ENCODE data around the gene ZG16. TPM values are rescaled to one million over a fixed set of nuclear protein-coding genes. Genes with fewer than 3 reads are reported as not detected.
"Not testable (repeated sequence)": the region's sequence is repeated elsewhere in the genome, so short reads cannot be mapped to it uniquely, and the experiment has no call there.

The ZG16 gene
- total and polyA plus RNA-seq, 9 donors: 0.05 to 0.13 TPM; not detected in 7

DNA sequence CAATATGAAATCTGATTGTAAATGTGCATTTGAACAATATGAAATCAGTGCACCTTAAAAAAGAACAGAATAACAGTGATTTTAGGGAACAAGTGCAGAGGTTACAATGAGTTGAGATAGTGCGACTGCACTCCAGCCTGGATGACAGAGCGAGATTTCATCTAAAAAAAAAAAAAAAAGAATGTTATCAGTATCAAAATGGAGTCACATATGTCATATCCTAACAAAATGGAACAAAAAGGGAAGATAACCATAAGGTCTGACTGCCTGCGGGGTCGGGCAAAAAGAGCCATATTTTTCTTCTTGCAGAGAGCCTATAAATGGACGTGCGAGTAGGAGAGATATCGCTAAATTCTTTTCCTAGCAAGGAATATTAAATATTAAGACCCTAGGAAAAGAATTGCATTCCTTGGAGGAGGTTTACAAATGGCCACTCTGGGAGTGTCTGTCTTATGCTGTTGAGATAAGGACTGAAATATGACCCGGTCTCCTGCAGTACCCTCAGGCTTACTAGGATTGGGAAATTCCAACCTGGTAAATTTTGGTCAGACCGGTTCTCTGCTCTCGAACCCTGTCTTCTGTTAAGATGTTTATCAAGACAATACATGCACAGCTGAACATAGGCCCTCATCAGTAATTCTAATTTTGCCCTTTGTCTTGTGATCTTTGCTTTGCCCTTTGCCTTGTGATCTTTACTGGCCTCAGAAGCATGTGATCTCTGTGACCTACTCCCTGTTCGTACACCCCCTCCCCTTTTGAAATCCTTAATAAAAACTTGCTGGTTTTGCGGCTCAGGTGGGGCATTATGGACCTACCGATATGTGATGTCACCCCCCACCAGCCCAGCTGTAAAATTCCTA is 5.3 kb downstream of the ZG16 start:
- H3K36me3 ChIP-seq (ENCODE audit: control insufficient read depth, insufficient read depth, low read length); H3K9me3 ChIP-seq (replicated peaks; ENCODE audit: control insufficient read depth, low read depth, low read length); H3K4me3 ChIP-seq (ENCODE audit: low read length); DNase-seq; H3K4me1 ChIP-seq (ENCODE audit: control insufficient read depth, insufficient read depth, low read length); H3K27ac ChIP-seq (ENCODE audit: low read length): not testable (repeated sequence)
- peaks cover 10% of the 10 kb centered on the region for H3K27me3 ChIP-seq (ENCODE audit: control insufficient read depth, insufficient read depth, low read length)
- 63% methylated on average over 4 of the region's 13 CpGs for WGBS (ENCODE audit: insufficient coverage)

DNA sequence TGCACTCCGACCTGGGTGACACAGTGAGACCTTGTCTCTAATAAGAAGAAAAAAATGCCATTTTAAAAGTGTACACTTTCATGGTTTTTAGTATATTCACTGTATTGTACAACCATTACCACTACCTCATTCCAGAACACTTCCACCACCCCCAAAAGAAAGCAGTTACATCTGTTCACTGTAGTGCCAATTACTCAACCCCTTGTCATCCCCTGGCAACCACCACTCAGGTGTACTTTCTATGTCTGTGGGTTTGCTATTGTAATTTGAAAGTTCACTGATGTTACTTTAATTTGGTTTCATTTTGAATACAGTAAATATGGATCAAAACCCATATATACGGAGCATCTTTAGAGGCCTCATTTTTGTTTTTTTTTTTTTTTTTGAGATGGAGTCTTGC is 6.1 kb downstream of the ZG16 start:
- peaks cover 10% of the 10 kb centered on the region for H3K27me3 ChIP-seq (ENCODE audit: control insufficient read depth, insufficient read depth, low read length)
- H3K9me3 ChIP-seq (replicated peaks; ENCODE audit: control insufficient read depth, low read depth, low read length): no peaks in the 10 kb centered on the region
- no CpG with 5 or more reads among the region's 2 CpGs for WGBS (ENCODE audit: insufficient coverage)
- no peak for DNase-seq
- no peak overlapping the region for H3K27ac ChIP-seq (ENCODE audit: low read length)
- H3K36me3 ChIP-seq (ENCODE audit: control insufficient read depth, insufficient read depth, low read length): no peaks in the 10 kb centered on the region
- no peak overlapping the region for H3K4me3 ChIP-seq (ENCODE audit: low read length)
- H3K4me1 ChIP-seq (ENCODE audit: control insufficient read depth, insufficient read depth, low read length): no peaks in the 10 kb centered on the region

DNA sequence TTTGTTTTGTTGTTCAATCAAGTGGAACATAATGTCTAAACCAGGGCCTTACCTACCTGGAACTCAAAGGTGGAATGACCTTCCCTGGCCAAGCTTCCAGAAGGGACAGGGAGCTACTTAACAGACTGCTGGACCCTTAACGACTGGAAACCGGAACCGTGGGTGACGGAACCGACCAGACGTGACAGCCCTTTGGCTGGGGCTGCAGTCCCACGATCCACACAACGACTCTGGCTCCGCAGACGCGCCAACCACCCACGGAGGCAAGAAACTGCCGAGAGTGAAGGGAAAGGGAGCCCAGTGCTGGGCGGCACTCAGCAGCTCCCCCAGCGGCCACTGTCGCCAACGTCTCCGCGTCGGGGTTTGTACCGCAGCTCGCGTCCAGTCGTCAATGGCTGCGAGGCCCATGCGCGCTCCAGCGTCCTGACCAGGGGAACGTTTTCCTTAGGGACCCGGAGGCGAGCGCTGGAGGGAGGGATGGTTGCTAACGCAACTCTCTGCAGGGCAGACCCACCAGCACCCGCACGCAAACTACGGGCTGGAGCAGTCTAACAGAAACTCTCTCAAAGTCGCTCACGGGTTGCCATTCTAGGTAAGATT is 6.9 kb downstream of the ZG16 start:
- Histone ChIP-seq H3K4me1 (ENCODE audit: control insufficient read depth, insufficient read depth, low read length) (peaks cover 5% of the 10 kb centered on the region), H3K27me3 (ENCODE audit: control insufficient read depth, insufficient read depth, low read length) (peaks cover 10% of the 10 kb centered on the region), H3K27ac (ENCODE audit: low read length) (no peak overlapping the region), H3K4me3 (ENCODE audit: low read length) (no peak overlapping the region), H3K36me3 (ENCODE audit: control insufficient read depth, insufficient read depth, low read length) (no peaks in the 10 kb centered on the region), H3K9me3 (replicated peaks; ENCODE audit: control insufficient read depth, low read depth, low read length) (no peaks in the 10 kb centered on the region)
- DNase-seq: peak; percentile 63
- WGBS (ENCODE audit: insufficient coverage): 5% methylated on average over 21 of the region's 38 CpGs

DNA sequence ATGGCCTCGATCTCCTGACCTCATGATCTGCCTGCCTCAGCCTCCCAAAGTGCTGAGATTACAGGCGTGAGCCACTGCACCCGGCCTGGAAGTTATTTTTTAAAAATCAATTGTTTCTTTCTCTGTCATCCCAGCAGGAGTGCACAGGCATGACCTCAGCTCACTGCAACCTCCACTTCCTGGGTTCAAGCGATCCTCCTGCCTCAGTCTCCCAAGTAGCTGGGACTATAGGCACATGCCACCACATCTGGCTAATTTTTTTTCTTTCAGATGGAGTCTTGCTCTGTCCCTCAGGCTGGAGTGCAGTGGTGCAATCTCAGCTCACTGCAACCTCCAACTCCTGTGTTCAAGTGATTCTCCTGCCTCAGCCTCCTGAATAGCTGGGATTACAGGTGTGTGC is 9.1 kb downstream of the ZG16 start:
- H3K36me3 ChIP-seq (ENCODE audit: control insufficient read depth, insufficient read depth, low read length); H3K27ac ChIP-seq (ENCODE audit: low read length); H3K4me3 ChIP-seq (ENCODE audit: low read length); H3K9me3 ChIP-seq (replicated peaks; ENCODE audit: control insufficient read depth, low read depth, low read length); DNase-seq; H3K27me3 ChIP-seq (ENCODE audit: control insufficient read depth, insufficient read depth, low read length): not testable (repeated sequence)
- H3K4me1 ChIP-seq (ENCODE audit: control insufficient read depth, insufficient read depth, low read length): peaks cover 17% of the 10 kb centered on the region
- 83% methylated on average over 2 of the region's 4 CpGs for WGBS (ENCODE audit: insufficient coverage)

DNA sequence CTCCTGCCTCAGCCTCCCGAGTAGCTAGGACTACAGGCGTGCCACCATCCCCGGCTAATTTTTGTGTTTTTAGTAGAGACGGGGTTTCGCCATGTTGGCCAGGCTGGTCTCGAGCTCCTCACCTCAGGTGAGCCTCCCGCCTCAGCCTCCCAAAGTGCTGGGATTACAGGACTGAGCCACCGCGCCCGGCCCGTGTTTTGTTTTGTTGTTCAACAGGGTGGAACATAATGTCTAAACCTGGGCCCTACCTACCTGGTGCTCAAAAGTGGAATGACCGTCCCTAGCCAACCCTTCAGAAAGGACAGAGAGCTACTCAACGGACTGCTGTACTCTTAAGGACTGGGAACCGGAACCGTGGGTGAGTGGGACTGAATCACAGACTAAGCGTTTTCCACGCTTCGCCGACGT is 11.7 kb downstream of the ZG16 start:
- no peak for DNase-seq
- Histone ChIP-seq H3K36me3 (ENCODE audit: control insufficient read depth, insufficient read depth, low read length) (peaks cover 2% of the 10 kb centered on the region), H3K27ac (ENCODE audit: low read length) (peak overlapping the region; percentile 91), H3K4me3 (ENCODE audit: low read length) (peak overlapping the region; percentile 96), H3K27me3 (ENCODE audit: control insufficient read depth, insufficient read depth, low read length) (peaks cover 2% of the 10 kb centered on the region), H3K4me1 (ENCODE audit: control insufficient read depth, insufficient read depth, low read length) (peaks cover 20% of the 10 kb centered on the region), H3K9me3 (replicated peaks; ENCODE audit: control insufficient read depth, low read depth, low read length) (no peaks in the 10 kb centered on the region)
- 54% methylated on average over 15 of the region's 20 CpGs for WGBS (ENCODE audit: insufficient coverage)

DNA sequence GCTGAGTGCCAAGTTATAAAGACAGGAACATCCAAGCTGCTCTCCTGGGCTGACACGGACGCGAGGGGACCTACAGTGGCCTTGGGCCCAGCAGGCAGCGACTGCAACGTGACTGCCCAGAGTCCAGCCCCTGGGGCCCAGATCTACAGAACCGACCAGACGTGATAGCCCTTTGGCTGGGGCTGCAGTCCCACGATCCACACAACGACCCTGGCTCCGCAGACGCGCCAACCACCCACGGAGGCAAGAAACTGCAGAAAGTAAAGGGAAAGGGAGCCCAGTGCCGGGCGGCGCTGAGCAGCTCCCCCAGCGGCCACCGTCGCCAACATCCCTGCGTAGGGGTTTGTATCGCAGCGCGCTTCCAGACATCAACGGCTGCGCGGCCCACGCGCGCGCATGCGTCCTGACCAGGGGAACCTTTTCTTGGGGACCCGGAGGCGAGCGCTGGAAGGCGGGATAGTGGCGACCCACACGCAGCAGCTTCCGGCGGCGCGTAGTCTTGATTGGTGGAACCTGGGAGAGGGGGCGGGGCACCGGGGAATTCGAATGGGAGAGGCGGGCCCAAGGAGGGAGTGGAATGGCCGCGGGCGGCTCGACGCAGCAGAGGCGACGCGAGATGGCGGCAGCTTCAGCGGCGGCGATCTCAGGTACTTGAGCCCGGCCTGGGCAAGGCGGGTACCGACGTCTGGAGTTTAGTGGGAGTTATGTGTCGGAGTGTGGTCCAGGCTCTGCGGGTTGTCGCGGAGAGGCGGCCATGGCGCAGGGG is 12.3 kb downstream of the ZG16 start, which contains the start of gene KIF22:
Gene KIF22, plus strand, starts transcription at position 569 of the 766 bp plus-strand sequence. Its CDS starts 9 bp downstream, at position 578.
- WGBS (ENCODE audit: insufficient coverage): 2% methylated on average over 63 of the region's 67 CpGs
- Histone ChIP-seq H3K9me3 (replicated peaks; ENCODE audit: control insufficient read depth, low read depth, low read length) (no peaks in the 10 kb centered on the region), H3K4me3 (ENCODE audit: low read length) (peak within 1 kb of the TSS; percentile 96), H3K27ac (ENCODE audit: low read length) (peak within 1 kb of the TSS; percentile 91), H3K27me3 (ENCODE audit: control insufficient read depth, insufficient read depth, low read length) (peaks cover 2% of the 10 kb centered on the region), H3K36me3 (ENCODE audit: control insufficient read depth, insufficient read depth, low read length) (peaks cover 8% of the 10 kb centered on the region), H3K4me1 (ENCODE audit: control insufficient read depth, insufficient read depth, low read length) (peaks cover 20% of the 10 kb centered on the region)
- peak; percentile 100 for DNase-seq

DNA sequence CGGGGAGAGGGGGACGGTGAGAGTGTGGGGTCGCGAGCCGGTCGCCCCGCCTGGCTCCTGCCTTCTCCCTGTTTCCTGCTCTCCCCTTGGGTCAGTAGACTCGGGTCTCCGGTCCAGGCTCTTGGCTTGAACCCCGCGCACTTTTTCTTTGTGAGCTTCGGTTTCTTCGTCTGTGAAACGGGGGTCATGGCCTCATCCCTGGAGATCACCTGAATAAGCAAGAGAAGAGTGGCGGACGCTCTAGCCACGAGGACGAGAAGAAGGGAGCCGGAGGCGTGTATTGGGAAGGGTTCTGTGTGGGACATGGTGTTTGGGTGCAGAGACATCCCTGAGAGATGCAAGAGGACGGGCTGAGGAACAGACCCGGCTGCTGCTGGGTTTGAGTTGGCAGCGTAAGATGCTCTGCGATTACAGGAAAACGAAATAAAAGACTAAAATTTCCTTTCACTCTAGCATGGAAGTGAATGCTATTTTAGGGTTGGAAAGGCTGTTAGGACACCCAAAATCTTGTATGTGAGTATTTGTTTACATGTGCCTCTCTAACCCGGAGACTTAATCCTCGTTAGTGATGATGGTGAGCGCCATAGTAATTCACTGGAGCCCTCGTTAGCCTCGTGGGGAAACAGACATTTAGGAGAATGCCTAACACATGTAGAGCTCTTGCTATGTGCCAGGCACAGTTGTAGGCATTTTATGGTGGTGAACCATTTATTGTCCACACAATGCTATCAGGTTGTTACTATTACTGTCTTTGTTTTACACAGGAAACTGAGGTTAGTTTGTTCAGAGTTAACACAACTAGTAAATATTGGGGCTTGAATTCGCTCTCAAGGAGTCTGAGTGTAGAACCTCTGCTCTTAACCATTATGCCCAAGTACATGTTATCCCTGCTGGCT is 13.1 kb downstream of the ZG16 start:
- peak overlapping the region; percentile 72 for H3K27ac ChIP-seq (ENCODE audit: low read length)
- no peaks in the 10 kb centered on the region for H3K27me3 ChIP-seq (ENCODE audit: control insufficient read depth, insufficient read depth, low read length)
- no peaks in the 10 kb centered on the region for H3K9me3 ChIP-seq (replicated peaks; ENCODE audit: control insufficient read depth, low read depth, low read length)
- peak overlapping the region; percentile 96 for H3K4me3 ChIP-seq (ENCODE audit: low read length)
- DNase-seq: no peak
- H3K36me3 ChIP-seq (ENCODE audit: control insufficient read depth, insufficient read depth, low read length): peaks cover 8% of the 10 kb centered on the region
- WGBS (ENCODE audit: insufficient coverage): 2% methylated on average over 20 of the region's 31 CpGs
- peaks cover 20% of the 10 kb centered on the region for H3K4me1 ChIP-seq (ENCODE audit: control insufficient read depth, insufficient read depth, low read length)

DNA sequence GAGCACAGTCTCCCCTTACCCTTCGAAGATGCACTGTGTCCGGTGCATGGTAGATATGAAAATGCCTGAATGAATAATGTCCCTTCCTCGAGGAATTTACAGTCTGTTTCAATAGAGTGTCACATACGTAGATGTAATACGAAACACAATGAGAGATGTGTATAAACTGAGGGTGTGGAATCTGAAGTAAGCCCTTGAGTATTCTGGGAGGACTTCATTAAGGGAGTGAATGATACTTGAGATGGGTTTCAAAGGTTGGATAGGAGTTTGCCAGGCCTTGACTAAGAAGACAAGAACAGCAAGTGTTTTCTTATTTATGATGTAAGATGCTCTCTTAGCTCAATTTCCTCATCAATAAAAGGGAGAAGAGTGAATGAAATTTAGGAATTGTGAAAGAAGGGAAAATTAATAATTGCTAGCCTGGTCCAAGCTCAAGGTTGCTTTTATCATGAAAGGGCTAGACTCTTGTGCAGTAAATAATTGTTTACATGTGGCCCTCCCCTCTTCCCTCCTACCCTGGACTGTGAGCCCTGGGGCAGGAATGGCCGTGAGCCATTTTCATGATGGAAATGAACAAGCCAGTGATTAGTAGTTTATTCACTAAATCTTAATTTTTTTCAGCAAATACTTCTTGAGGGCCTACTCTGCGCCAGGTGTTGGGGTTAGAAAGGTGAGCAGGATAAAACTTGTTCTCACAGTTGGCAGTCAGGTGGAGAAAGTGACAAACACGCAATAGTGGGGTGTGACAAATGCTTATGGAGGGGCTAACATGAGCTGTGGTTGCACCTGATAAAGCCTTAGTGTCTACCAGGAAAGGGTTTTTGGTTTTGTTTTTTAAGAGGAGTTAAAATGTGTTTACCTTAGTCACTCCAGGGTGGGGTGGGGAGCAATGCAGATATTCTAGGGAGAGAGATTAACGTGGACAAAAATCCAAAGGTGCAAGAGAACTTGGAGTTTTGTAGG is 14.1 kb downstream of the ZG16 start:
- 74% methylated on average over 7 of the region's 9 CpGs for WGBS (ENCODE audit: insufficient coverage)
- Histone ChIP-seq H3K36me3 (ENCODE audit: control insufficient read depth, insufficient read depth, low read length) (peaks cover 17% of the 10 kb centered on the region), H3K9me3 (replicated peaks; ENCODE audit: control insufficient read depth, low read depth, low read length) (no peaks in the 10 kb centered on the region), H3K4me3 (ENCODE audit: low read length) (peak overlapping the region; percentile 96), H3K4me1 (ENCODE audit: control insufficient read depth, insufficient read depth, low read length) (peaks cover 20% of the 10 kb centered on the region), H3K27ac (ENCODE audit: low read length) (no peak overlapping the region), H3K27me3 (ENCODE audit: control insufficient read depth, insufficient read depth, low read length) (no peaks in the 10 kb centered on the region)
- DNase-seq: no peak

DNA sequence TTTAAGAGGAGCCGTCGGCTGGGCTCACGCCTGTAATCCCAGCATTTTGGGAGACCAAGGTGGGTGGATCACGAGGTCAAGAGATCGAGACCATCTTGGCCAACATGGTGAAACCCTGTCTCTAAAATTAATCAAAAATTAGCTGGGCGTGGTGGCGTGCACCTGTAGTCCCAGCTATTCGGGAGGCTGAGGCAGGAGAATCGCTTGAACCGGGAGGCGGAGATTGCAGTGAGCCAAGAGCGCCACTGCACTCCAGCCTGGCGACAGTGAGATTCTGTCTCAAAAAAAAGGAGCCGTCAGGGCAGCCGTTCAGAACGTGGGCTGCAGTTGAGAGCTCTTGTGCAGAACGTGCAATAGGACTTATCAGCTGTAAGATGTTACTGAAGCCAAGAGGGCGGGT is 15.1 kb downstream of the ZG16 start:
- WGBS (ENCODE audit: insufficient coverage): 87% methylated on average over 18 of the region's 18 CpGs
- not testable (repeated sequence) for H3K4me3 ChIP-seq (ENCODE audit: low read length)

More for the DNA sequence above, 15.1 kb downstream of the ZG16 start:
- not testable (repeated sequence) for H3K27ac ChIP-seq (ENCODE audit: low read length); DNase-seq; H3K9me3 ChIP-seq (replicated peaks; ENCODE audit: control insufficient read depth, low read depth, low read length); H3K27me3 ChIP-seq (ENCODE audit: control insufficient read depth, insufficient read depth, low read length)
- peaks cover 26% of the 10 kb centered on the region for H3K36me3 ChIP-seq (ENCODE audit: control insufficient read depth, insufficient read depth, low read length)
- H3K4me1 ChIP-seq (ENCODE audit: control insufficient read depth, insufficient read depth, low read length): peaks cover 20% of the 10 kb centered on the region

Data from muscle of leg (tissue), 11 donors.